Measurements from ENCODE around the gene CHMP4A.

CHMP4A gene

DNA sequence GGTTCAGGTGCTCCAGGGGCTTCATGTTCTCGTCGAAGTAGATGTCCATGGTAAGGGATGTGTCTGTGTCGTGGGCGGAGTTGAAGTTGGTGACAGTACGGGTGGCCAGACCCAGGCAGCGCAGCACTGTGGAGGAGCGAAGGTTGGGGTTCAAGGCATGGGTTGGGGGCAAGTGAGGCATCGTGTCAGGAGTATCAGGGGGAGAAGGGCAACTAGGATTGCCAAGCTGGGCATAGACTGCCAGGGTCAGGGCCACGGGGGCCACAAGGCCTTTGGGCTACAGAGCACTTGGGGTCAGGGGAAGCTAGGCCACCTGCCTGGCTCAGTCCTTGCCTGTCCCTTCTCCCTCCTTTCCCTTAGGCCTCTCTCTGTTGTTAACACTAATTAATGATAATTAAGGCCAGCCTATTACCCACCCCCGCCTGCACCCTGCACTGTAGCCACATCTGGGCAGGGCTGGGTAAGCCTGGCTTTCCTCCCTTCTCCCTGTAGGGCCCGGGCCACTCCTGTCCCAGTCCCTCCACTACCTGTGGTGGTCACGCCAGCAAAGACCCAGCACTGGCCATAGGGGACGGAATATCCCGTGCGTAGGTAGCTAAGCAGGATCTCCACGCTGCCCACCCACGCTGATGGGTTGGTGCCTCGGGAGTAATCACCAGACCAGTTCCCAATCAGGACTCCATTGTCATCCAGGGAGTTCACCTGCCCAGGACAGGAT, 45.4 kb upstream of the CHMP4A start:
- no peak for TF ChIP-seq CTCF (conservative IDR thresholded peaks at IDR 0.05; ENCODE audit: low read depth, low read length)
- H3K4me3 ChIP-seq (ENCODE audit: low read length) = no peak overlapping the region
- DNase-seq (ENCODE audit: low read depth) = no peak

DNA sequence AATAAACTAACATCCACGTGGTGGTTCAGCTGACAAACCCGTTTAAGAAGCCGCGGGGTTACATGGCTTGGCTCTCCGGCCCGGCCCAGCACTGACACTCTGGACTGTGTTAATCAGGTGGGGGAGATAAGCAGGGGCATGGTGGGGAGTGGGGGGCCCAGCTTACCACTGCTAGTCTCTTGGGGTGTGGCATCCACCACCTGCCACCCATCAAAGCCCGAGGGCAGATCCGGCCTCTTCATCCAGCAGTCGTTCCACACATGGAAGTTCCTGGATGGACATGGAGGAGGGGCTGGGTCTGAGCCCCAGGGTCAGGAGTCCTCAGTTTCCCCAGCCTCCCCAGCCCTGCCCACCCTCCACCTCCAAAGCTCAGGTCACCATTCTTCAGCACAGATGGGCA, 44.8 kb upstream of the CHMP4A start:
- no peak for DNase-seq (ENCODE audit: low read depth)
- H3K4me3 ChIP-seq (ENCODE audit: low read length) = no peak overlapping the region
- no peak for TF ChIP-seq CTCF (conservative IDR thresholded peaks at IDR 0.05; ENCODE audit: low read depth, low read length)

DNA sequence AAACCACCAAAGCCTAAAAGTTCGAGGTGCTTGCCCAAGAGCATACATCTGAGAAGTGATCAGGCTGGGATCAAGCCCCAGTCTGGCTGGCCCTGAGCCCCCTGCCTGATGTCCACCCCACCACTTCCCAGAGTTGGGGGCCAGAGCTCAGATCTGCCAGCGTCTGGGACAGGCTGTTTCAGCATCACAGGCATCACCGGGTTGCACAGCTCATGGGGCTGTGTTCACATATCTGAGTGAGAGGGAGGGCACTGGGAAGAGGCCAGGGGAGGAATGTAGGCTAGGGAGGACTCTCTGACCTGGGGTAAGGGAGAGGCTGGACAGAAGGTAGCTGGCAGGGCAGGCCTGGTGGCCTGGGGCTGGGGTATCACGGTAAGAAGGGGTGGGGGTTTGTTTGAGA, 43.7 kb upstream of the CHMP4A start:
- no peak for DNase-seq (ENCODE audit: low read depth)
- TF ChIP-seq CTCF (conservative IDR thresholded peaks at IDR 0.05; ENCODE audit: low read depth, low read length) = no peak
- H3K4me3 ChIP-seq (ENCODE audit: low read length) = no peak overlapping the region

DNA sequence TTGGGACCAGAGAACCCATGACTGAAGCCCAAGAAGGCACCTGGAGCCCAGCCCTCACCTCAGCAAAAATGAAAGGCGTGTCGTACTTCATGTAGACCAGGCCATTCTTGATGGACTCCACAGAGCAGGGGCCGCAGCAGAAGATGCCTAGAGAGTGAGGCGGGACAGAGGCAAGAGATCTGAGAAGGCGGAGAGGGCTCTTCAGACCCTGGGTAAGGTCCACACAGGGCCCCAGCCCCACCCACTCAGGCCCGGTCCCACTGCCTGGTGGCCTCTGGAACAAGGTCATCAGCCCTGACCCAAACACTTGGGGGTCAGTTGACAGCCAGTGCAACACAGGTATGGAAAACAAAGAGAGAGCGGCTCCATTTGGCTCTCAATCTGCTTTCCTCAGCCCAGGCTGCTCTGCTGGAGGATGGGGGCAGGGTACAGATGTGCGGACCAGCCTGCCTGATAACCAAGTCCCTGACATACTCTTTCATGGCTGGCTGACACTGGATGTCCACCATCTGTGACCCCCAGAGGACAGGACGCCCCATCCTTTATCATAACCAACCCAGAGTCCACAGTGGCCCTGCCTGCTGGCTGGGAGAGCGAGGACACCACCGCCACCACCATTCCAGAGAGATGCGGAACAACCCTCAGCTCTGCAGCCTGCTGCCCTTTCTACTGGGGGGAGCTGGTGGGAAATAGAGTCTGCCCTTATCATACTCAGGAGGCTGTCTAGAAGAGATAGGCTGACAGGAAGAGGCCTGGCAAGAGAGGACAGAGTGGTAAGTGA, 42.8 kb upstream of the CHMP4A start:
- no peak overlapping the region for H3K4me3 ChIP-seq (ENCODE audit: low read length)
- DNase-seq (ENCODE audit: low read depth) = no peak
- no peak for TF ChIP-seq CTCF (conservative IDR thresholded peaks at IDR 0.05; ENCODE audit: low read depth, low read length)

DNA sequence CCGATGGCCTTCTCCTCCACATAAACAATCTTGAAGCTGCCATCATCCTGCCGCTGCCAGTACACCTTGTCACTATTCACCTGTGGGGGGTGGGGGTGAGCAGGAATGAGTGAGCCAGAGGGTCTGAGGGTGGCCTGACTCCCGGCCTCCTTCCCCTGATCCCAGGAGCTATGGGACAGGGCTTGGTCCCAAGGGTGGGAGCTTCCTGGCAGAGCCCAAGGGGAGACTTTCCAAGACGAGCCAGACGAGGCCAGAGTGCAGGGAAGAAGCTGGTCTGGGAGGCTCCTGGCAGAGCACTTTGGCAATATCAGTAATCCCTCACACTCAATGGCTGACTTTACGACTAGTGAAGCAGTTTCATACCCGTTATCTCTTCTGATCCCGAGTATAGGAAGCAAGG, 42.1 kb upstream of the CHMP4A start:
- H3K4me3 ChIP-seq (ENCODE audit: low read length) = no peak overlapping the region
- no peak for DNase-seq (ENCODE audit: low read depth)
- no peak for TF ChIP-seq CTCF (conservative IDR thresholded peaks at IDR 0.05; ENCODE audit: low read depth, low read length)

DNA sequence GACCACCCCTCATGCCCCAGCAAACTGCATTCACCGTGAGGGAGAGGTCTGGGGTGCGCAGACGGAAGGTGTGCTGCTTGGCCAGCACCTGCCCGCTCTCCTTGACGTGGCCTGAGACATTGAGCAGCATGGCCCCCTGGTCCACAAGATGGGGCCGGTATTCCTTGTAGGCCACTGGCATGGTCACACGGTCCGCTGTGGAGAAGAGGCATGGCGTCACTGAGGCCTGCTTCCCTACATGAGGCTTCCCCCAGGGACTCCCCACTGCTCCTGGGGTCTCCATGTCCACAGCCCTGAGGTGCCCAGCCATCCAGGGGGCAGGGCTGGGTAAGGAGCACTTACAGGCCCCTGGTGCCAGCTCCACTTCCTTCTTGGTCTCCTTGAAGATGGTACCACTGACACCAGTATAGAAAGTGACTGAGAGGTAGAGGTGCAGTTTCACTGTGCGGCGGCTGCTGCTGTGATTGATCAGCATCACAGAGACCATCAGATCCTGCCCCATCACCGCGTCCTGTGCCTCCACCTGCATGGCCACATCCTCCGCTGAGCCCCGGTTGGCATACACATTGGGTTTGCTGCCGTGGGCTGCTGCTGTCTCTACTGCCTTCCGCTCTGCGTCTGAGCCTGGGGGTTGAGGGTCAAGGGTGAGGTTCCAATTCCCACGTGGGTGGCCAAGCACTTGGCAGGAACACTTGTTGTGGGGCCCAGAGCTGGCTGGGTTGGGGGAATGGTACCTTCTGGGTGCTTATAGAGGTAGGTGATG, 41.5 kb upstream of the CHMP4A start:
- DNase-seq (ENCODE audit: low read depth) = no peak
- no peak overlapping the region for H3K4me3 ChIP-seq (ENCODE audit: low read length)
- no peak for TF ChIP-seq CTCF (conservative IDR thresholded peaks at IDR 0.05; ENCODE audit: low read depth, low read length)
